CD4-positive, alpha-beta T cell treated with Interleukin-21 for 1 hour (primary cell): ENCODE data around the gene DDIAS.
"Not testable (repeated sequence)": the region's sequence is repeated elsewhere in the genome, so short reads cannot be mapped to it uniquely, and the experiment has no call there.

ENCODE experiments used
- DNase-seq: peaks from one replicate; pipeline ENCODE4 v3.0.0-alpha.2; 2020

Gene DDIAS

DNA sequence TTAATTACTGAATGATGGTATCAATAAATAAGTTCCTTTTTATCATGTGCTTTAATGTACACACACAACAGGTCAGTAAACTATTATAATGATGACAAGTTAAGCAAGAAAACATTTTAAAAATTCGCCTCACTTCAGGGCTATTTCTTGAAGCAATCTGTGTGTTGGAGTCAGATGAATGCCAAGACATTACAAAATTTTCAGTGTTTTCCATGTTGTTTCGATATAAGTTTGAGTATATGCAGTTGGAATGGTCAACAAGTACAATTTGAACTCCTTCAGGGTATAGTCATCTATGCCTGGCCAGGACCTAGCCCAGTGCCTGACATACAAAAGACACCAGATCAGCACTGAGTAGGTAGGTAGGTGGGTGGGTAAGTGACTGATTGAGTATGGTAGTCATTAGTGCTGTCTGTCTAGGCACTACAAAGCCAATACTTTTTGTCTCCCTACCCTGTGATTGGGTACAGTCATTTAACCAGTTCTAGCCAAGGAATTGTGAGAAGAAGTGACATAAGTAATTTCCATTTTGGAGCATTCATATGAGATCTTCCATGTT, 8.8 kb upstream of the DDIAS start:
- DNase-seq = no peak

- DNase-seq = no peak
Measured at GRCh38 chr11:82895437-82896091, 6.0 kb upstream of the DDIAS start.

- DNase-seq = no peak
Measured at GRCh38 chr11:82896183-82896582, 5.4 kb upstream of the DDIAS start.

DNA sequence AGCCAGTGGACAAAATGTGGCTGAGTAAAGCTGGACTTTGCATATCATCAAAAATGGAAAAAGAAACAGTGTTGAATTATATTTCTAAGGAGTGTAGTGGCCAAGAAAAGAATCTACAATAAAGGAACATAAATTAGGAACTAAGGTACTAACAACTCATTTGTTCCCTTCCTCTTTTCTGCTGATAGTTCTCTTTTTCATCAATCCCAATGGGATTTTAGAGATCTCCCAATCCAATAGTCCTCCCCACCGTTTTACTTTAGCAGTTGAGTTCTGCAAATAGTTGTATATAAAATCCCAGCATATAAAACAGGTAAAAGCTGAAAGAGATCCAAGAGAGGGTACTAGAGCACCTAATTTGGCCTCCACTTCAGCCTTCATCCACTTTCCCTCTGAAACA, 3.3 kb upstream of the DDIAS start:
- DNase-seq = no peak

GRCh38 chr11:82899186-82899820, 2.2 kb upstream of the DDIAS start:
- peak; percentile 43 for DNase-seq

DNA sequence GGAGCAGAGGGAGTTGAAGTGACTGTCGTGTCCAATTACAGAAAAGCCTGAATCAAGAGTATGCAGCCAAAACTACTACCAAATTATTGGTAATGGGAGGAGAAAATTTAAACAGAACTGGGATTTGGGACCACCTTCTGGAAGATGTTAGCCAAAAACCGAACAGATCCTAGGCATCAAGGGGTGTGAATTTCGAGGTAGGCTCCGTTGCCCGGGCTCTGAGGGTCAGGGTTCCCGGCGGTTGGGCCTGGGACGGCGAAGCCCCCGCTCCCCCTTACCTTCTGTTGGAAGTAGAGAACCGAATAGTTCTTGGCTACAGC, 1.6 kb upstream of the DDIAS start:
- no peak for DNase-seq

DNA sequence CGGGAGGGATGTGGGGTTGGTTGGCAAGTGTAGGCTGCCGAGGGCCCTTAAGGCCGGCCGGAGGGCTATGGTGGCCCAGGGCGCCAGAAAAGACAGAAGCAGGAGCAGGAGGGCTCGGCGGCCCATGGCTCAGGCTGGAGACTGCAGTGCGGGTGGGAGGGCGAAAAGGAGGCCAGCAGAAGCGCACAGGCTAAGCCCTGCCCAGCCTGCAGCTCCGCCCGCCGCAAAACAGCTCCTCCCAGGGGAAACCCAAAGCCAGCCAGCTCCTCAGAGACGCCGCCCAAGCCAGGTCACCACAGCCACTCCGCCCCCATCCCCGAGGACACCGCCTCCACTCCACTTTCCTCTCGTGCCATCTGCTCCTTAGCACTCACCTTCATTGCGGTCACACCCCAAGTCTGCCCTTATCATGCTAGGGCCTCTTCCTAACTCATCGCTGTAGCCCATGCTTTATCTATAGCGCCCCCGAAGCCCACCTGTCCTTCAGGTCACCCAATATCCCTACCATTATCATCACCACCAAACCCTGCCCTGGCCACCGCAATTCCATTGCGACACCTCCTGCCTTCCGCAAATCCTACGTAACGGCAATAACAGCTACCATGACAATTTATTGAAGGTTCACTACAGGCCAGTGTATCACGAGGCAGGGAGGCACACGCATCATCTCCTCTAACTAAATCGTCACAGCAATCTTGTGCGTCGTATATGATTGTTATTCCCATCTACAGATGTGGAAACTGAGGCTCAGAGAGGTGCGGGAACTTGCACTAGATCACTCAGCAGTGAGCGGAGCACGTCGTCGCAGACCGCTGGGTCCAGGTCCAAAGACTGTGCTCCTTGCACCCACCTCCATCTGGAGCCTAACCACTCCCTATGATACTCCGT, 1.0 kb upstream of the DDIAS start, which contains the start of gene PRCP:
PRCP (minus strand) TSS at position 154 of the 888 bp plus-strand sequence; CDS start at position 126, 28 bp downstream.
- peak; percentile 94 for DNase-seq

GRCh38 chr11:82901922-82902485, 468 bp downstream of the DDIAS start:
- no peak for DNase-seq

DNA sequence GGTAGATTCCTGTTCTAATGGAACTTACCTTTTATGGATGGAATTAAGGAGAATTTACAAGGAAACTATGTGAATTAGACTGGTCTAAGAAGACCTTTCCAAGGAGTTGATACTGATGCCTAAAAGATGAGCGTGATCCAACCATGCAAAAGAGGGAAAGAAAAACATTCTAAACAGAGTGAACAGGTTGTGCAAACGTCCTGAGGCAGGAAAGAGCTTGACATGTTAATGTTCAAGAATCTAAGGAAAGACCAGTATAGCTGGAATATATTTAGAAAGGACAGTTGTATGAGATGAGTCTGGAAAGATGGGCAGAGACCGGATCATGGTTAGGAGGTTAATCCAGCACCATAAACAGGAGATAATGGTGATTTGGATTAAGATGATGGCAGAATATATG, 1.3 kb downstream of the DDIAS start:
- DNase-seq = no peak

GRCh38 chr11:82903843-82904586, 2.5 kb downstream of the DDIAS start:
- no peak for DNase-seq

- peak; percentile 43 for DNase-seq
Measured at GRCh38 chr11:82906236-82906635, 4.7 kb downstream of the DDIAS start.

DNA sequence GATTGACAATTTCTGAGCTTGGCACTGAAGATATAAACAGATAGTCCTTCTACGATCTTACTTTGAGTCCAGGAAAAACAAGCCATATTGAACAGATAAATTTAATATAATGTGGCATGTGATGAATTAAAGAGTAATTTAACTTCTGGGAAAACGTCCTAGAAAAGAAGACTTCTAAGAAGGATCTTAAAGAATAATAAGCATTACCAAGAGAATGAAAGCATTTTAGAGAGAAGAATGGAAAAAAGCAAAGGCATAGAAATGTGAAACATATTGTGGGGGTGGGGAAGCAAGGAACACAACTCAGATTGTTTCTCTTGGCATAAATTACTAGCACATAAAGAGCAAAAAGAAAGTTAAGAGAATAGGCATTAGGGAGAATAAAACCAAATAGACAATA, 5.4 kb downstream of the DDIAS start:
- DNase-seq = no peak

GRCh38 chr11:82907371-82907770, 5.8 kb downstream of the DDIAS start:
- no peak for DNase-seq

GRCh38 chr11:82908311-82908710, 6.8 kb downstream of the DDIAS start:
- no peak for DNase-seq

- no peak for DNase-seq
Measured at GRCh38 chr11:82909015-82909640, 7.6 kb downstream of the DDIAS start.

DNA sequence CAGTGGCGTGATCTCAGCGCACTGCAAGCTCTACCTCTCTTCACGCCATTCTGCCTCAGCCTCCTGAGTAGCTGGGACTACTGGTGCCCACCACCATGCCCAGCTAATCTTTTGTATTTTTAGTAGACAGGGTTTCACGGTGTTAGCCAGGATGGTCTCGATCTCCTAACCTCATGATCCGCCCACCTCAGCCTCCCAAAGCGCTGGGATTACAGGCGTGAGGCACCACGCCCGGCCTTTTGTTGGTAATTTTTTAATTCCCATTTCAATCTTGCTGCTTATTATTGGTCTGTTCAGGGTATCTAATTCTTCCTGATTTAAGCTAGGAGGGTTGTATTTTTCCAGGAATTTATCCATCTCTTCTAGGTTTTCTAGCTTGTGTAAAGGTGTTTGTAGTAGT, 18.2 kb downstream of the DDIAS start:
- not testable (repeated sequence) for DNase-seq

DNA sequence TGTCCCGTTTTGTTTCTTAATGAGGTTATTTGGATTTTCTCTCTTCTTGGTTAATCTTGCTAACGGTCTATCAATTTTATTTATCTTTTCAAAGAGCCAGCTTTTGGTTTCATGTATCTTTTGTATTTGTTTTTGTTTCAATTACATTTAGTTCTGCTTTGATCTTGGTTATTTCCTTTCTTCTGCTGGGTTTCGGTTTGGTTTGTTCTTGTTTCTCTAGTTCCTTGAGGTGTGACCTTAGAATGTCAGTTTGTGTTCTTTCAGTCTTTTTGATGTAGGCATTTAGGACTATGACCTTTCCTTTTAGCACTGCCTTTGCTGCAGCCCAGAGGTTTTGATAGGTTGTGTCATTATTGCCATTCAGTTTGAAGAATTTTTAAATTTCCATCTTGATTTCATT, 18.7 kb downstream of the DDIAS start:
- peak; percentile 48 for DNase-seq

- not testable (repeated sequence) for DNase-seq
Measured at GRCh38 chr11:82922396-82923173, 21.0 kb downstream of the DDIAS start.

DNA sequence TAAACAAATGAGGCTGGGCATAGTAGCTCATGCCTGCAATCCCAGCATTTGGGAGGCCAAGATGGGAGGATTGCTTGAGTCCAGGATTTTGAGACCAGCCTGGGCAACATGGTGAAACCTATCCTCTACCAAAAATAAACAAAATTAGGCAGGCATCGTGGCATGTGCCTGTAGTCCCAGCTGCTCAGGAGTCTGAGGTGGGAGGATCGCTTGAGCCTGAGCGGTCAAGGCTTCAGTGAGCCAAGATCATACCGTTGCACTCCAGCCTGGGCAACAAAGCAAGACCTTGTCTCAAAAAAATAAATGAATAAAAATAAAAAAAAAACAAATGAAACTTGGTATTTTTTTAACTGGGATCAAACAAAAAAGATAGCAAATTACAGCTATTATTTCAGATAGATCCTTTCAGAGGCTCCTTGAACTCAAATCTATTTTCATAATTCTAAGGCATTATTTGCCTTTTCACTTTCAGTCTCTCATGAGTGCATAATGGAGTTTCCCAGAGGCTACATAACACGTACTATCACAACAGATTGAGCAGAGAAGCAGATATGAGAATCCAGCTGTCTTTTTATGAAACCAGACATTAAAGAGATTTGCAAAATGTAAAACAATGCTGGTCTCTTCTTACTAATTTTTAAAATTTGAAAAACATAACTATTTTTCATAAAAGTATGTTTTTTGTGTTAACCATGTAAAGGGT, 23.1 kb downstream of the DDIAS start:
- no peak for DNase-seq

DNA sequence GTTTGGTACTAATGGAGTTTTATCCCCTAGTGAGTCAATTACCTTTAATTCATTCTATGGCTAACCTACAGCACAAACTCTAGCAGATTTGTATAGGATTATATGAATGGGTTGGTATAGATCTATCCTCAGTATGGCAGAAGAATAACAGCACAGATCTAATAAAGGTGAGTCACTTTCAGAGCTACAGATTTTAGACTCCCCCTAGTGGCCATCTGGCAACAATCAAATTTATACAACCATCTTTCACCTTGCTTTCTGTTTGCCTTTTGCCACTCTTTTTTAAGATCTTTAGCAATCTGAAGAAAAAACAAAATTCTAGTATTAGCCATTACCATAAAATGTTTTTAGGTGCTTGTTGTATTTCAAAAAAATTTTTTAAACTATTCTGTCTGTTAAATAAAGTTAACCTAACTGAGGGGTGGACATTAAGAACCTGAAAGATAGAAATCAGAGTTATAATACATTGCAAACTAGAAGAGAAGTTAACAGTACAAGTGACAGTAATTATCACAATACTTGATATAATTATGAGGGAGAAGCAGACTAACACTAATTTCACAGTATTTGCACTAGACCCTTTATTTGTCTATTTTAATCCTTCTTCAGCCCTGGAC, 25.8 kb downstream of the DDIAS start:
- peak; percentile 76 for DNase-seq
